ENCODE results near the gene SOX2.

DNA sequence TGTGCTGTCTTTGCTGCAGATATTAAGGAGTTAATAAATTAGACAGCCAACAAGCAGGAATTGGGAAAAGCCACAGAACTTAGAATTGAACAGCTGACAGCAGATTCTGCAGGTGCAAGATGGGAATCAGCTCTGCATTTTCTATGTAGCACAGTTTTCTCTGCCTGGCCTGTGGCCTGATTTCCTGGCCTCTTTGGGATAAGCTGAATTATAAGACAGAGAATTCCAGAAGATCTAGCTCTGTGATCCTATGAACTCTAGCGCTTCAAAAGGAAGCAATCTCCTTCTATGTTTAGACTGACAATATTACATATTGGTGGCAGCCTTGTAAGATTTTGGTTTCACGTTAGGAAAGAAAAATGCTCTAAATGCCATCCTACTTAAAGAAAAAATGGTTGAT, 24.0 kb upstream of the SOX2 start:
- TF ChIP-seq, protein P1, sequence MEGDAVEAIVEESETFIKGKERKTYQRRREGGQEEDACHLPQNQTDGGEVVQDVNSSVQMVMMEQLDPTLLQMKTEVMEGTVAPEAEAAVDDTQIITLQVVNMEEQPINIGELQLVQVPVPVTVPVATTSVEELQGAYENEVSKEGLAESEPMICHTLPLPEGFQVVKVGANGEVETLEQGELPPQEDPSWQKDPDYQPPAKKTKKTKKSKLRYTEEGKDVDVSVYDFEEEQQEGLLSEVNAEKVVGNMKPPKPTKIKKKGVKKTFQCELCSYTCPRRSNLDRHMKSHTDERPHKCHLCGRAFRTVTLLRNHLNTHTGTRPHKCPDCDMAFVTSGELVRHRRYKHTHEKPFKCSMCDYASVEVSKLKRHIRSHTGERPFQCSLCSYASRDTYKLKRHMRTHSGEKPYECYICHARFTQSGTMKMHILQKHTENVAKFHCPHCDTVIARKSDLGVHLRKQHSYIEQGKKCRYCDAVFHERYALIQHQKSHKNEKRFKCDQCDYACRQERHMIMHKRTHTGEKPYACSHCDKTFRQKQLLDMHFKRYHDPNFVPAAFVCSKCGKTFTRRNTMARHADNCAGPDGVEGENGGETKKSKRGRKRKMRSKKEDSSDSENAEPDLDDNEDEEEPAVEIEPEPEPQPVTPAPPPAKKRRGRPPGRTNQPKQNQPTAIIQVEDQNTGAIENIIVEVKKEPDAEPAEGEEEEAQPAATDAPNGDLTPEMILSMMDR (IDR thresholded peaks at IDR 0.05) = no peak
- TF ChIP-seq POLR2A (IDR thresholded peaks at IDR 0.05) = no peak
- TF ChIP-seq POLR2AphosphoS5 (IDR thresholded peaks at IDR 0.05; ENCODE audit: insufficient read depth in 1 of 2, low read depth in 1 of 2) = no peak
